HG03520 (cell line): Measurements from ENCODE around the gene TMIE.

Experiments used
- ATAC-seq: cut with Tn5 transposase; IDR thresholded peaks from one replicate; pipeline ENCODE4 v1.9.1; 2021; ENCODE audit warnings: mild to moderate bottlenecking, moderate library complexity; ENCODE audit not compliant: unreplicated experiment

Gene TMIE

DNA sequence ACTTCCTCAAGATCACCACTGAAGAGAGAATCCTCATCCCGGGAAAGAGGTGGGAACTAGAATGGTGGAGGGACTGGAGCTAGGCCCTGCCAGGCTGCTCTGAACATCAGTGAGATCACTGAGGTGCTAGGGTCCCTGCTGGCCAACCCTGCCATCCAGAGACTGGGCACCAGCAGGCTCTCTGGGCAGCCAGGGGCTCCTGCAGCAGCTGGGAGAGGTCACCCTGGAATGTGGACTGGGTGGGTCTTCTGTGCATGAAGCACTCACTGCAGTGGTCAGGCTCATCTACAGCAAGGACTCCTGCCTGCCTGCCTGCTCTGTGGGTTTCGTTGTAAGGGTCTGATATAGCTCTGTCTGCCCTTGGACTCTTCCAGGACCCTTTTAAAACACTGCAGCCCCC, 32.6 kb upstream of the TMIE start:
- ATAC-seq, result no peak

DNA sequence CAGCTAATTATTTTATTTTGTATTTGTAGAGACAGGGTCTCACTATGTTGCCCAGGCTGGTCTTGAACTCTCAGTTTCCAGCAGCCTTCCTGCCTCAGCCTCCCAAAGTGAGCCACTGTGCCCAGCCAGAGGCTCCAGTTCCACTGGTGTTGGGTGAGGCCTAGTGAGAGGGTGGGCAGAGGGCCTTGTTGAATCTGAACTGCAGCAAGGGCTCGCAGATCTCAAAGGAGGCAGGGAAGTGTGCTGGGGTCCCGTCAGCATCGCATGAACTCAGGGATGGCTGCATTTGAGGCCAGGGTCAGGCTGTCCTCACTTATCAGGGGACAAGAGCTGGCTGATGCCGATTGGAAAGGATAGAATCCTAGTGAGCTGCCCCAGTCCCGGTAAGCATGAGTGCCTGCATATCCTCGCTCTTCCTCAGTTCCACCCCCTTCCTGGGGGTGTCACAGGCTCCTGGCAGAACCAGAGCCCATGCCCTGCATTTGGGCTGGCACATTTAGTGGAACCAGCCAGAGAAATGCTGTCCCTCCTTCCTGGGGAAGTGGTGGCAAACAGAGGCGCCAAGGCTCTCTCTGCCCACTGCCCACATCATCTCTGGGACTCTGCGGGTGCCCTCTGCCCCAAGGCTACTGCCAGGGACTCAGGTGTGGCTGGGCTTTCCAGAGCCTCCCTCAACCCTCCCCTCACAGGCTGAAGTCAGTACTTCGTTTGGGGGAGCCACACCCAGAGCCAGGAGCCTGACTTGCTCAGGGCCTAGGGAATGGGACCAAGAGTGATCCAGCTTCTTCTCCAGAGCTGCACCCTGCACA, 31.8 kb upstream of the TMIE start:
- no peak for ATAC-seq

DNA sequence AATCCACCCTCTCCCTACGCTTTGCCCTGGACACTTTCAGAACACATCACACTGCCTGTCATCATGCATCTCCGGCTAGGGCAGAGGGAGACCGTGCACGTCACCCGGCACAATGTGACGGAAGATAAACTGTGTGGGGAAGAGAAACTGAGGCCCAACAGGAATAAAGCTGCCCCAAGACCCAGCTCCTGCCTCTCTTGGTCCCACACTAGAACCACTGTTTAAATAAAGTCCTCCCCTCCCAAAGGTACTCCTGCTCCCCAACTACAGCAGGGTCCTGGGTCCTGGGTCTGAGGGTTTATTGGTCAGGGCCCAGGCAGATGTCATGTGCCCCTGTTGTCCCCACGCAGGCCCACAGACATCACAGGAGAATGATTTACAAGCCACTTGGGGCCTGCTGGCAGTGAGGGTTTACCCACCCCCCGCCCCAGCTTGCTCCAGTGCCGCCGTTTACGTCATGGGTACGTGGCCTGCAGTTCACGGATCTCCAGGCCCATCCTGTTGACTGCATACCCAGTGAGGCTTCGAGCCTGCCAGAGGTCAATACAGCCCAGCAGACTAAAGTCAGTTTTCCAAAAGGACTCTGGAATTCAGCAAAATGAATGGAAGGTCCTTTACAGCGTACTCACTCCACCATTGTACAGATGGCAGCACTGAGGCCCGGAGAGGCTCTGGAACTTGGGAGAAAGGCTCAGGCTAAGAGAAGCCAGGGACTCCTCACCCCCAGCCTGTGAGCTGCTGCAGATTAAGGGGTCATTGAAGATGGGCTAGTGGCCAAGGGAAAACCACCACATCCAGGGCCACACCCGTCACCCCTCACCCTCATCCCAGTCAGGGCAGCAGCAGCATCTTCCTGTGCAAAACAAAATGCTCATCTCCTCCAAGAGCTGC, 30.9 kb upstream of the TMIE start:
- ATAC-seq, result no peak

DNA sequence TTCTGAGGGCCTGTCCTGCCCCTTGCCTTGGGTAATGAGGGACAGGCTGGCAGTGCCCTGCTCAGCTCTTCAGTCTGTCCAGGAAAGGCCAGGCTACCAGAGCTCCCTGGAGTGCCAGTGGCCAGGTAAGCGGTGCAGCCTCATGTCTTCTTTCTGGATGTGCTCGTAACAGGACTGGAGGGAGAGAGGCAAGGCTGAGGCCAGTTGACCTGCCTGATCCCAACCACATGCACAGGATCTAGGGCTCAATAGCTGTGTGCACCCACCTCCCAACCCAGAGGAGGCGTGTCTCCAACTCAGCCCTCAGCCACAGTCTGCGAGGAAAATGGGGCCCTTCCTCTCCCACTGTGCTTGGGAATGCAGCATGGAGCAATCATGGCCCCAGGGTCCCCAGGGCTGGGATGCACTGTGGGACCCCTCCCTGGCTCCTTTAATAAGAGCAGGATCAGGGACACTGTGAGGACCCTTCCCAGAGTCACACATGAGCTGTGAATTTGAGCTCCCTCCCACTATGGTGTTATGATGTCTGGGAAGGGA, 30.2 kb upstream of the TMIE start:
- ATAC-seq, result no peak

DNA sequence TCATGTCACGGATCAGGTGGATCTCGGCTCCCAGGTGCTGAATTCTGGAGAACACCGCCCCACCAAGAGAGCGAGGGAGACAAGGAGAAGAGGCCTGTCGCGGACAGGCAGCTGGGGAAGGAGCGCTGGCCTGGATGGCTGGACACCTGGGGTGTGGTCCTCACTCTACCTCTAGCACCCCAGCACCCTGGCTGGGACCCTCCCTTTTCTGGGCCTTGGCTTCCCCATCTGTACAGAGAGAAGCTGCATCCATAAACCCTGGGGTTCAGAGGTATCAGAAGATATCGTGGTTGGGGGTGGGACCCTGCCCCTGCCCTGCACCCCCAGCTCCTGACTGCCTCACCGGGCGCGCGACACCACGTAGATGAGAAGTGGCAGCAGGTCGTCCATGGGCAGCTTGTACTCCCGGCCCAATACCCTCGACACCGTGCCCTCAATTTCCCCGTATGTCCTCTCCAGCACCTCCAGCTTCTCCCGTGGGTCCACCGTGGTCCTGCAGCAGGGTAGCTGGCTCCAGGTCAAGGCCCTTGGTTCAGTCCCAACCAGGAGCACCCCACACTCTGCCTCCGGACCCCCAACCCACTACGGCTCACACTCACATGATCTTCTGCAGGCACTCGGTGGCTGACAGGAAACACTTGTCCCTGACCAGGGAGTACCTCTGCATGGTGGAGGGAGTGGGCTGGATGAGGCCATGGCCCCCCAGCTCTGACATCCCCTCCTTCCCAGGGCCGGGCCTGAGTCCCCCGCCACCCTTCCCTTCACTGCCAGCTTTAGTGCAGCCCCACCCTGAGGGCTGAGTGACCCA, 29.4 kb upstream of the TMIE start:
- ATAC-seq, result no peak

DNA sequence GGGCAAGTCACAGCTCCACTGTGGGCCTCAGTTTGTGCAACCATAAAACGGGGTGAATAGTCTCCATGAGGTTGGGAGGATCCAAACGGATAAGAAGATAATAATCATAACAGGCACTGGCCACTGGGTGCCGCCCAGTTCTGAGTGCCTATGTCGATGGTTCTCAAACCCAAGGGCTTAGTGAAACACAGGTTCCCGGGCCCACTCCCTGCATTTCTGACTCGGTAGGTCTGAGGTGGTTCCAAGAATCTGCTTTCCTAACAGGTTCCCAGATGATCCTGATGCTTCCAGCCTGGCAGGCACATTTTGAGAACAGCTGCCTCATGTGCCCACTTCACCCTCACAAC, 28.9 kb upstream of the TMIE start:
- no peak for ATAC-seq

DNA sequence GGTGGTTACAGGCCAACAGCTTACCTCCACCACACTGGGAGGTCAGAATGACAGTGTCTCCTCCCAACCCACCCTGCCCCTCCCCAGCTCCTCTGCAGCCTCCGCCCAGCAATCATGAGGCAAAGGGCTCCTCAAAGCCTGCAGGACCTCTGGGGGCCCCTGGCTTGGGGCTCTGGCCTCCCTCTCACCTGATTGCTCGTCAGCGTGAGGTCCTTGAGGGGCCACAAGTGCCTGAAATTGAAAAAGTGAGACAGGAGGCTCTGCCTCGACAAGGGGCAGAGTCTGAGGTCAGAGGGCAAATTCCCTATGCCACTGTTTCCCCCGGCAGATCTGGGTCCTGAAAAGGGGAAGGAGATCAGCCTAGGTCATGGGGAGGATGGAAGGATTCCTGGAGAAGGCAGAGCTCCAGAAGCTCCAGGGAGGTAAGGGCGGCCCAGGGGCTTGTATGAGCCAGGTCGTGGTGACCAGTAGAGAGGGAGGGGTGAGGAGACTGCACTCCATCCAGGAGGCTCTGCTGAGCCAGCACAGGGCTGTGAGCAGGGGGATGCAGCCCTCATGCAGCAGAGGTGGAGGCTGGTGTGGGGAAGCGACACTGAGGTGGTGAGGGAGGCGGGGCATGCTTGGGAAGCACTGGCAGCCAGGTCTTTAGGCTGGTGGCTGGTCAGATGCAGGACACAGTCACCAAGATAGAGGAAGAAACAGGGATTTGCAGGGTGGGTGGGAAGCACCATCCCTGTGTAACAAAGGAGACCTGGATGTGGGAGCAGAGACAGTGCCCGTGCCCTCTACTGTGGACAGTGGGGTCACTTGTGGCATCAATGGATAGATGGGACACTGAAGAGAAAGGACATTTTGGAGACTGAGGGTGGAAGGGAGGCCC, 27.8 kb upstream of the TMIE start:
- ATAC-seq, result no peak

DNA sequence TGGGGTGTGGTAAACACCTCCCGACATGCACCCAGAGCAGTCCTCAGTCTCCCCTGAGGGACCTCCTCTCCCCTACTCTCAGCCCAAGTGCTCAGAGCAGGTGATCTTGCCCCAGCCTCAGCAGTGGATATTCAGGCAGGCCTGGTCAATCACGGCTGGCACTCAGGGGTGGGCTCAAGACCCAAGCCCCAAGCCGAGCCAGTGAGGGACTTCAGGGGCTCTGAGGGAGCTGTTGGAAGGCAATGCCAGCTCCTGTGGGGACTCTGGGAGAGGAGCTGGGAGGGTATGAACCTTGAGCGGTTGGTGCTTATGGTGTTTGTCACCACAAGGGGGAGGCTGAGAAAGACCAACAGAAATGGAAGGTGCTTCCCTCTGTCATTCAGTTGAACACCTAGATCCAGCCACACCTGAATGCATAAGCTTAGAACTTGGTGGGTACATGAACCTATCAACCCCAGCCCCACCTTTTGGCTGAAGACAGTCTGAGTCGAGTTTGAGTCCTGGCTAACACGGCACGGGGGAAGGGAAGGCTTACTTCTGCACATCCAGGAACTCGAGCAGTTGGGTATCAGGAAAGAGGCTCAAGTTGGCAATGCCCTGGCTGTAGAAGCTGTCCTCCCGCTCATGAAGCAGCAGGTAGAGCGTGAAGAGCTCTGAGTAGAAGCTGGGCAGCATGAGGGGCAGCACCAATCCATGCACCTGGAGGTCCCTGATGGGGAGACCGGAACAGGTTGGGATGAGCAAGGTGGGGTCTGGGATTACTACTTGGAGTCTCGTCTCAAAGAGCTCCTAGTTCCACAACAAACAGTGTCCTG, 27.0 kb upstream of the TMIE start:
- ATAC-seq, result no peak

DNA sequence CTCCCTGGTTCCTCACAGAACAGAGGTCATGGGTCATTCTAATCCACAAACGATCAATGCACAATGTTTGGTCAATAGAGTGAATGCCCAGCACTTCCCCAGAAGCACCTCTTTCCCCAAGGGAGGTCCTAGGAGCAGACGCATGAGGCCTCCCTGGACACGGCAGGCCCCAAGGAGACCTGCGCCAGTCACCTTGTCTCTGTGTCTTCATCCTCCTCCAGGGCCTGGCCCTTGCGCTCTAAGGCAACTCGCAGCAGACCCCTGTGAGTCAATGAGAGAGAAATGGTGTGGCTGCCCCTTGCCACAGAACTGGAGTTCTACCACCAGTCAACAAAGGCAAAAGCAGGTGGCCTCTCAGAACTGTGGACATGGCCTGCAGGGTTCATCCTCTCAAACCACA, 25.8 kb upstream of the TMIE start:
- no peak for ATAC-seq

DNA sequence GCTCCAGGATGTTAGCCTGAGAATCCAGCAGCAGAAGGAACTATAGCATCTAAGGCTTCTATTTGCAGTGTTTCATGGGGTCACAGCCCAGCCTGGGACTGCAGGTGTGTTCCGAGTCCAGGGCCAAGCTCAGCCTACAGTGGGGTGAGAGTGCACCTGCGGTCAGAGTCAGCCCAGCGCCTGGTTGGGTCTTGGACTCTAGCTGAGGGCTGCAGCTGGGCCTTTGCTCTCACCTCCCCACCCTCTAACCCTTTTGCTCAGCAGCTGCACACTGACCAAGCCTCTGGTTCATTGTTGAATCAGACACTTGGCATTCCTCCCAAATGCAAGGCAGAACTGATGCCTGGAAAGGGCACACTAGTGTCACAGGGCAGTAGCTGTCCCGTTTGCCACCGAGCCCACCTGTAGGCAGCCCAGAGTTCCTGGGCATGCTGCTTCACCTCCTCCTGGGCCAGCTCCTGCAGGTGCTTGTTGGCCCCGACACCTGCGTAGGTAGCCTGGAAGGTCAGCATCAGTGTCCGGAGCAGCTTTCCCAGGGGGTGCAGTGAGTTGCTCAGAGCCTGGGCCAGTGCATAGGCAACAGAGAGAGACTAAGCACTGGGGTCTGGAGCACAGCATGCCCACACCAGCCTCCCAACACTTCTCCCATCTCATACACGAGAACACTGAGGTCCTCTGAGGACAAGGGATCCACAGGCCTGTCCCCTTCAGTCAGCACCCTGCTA, 25.2 kb upstream of the TMIE start:
- no peak for ATAC-seq

DNA sequence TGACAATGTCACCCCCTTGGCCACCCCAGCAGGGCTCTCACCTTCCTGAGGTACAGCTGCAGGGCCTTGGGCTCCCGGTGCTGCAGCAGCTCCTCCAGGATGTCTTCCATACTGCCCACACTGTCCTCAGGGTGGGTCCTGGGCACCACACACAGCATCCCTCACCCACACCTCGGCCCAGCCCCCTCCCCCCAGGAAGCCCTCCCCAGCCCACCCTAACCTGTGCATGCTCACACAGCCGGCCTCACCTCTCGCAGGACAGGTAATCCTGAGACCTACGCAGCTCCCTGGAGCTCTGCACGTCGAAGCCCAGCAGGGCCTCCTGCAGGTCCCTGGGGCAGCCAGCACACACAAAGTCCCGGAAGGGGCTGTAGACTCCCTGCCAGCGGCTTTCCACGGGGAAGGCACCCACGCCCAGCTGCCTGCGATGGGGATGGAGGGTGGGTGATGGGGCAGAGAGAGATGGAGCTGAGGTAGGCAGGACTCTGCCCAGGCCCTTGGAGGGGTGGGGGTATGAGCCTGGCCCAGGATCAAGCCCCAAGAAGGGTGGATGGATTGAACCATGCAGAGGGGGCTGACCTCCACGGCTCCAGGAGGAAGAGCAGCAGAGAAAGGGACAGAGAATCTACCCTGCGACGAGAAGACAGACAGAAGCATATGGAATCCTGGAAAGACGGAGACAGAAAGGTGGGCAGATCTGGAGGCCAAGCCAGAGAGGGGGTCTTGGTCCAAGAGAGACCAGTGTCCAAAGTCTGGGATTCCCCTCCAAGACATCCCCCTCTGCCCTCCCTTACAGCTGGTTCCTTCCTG, 24.4 kb upstream of the TMIE start:
- ATAC-seq, result no peak

DNA sequence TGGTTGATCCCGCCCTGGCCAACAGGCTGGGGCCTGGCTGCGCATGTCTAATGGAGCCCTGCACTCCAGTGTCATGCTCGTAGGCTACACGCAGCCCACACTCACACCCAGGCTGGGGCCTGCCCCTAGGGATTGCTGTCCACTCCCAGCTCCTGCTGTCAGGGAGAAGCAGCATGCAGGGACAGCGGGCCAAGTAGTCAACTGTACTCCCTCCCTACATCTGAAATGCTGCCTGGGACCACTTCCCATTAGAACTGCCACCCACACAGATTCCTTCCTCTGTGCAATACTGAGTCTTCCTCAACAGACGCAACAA, 23.8 kb upstream of the TMIE start:
- no peak for ATAC-seq

DNA sequence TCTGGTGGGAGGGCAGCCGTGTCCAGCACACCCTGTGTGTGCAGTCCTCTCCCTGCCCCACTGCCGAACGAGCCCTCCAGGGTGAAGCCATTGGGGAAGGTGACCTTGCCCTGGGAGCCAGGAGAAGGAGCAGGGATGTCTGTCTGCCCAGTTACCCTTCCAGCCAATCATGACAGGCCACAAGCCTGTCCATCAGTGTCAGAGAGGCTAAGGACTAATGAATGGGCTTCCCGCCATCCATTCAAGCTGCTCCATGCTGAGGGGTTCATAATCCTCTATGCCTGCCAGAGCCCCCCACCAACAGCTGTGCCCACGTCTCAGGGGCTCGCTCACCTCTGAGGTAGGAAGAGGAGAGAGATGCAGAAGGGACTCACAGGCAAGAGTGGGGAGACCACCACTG, 22.9 kb upstream of the TMIE start:
- ATAC-seq, result no peak

DNA sequence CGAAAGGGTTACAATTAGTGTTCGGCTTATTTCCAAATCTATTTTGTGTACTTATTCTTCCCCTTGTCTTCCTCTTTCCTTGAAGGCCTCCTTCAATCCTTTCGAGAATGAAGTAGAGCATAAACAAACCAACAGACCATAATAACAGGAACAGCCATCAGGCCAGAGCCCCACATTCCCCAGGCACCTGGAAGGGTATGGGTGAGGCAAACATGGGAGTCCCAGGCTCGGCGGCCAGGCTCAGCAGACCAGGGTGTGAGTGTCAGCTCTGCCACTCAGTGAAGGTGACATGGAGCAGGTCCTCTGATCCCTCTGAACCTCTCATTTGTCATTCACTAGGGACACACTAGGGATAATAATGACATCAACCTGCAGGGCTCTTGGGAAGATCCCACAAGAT, 21.5 kb upstream of the TMIE start:
- ATAC-seq, result no peak

DNA sequence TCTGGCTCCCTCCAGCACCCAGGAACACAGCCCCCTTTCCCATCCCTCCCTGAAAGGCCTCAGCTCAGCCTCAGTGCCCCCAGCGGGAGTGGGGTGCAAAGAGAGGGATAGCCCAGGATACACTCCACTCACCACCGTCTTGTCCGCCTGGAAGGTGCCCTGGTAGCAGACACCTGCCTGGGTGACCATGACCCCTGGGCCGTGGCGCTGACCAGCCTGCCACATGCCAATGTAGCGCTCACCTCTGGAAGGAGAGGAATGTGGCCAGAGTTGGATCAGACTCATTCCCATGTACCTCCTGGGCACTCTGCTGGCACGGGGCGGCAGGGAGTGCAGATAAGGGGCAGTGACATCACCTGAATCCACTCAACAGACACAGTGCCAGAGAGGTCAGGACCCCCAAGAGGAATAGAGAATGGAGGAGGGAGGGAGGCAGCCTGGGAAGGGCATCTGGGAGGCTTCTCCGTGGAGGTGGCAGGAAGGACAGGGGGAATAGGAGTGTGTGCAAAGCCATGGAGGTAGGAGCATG, 20.8 kb upstream of the TMIE start:
- ATAC-seq, result no peak

DNA sequence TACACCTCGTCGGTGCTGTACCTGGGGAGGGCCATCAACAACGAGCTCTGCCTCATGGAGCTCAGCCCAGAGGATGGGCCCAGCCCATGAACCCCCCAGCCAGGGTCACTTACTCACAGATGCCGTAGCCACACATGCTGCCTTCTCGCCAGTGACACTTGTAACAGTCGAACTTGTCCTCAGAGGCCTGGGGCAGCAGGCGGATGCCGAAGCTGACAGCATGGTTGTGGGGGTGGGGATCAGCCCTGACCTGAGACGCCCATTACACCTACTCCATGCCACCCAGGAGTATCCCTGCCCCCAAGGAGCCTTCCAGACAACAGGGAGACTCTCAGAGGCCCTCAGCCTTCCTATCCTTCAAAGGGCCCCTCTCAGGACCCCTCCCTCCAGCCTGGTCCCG, 19.8 kb upstream of the TMIE start:
- ATAC-seq, result no peak

DNA sequence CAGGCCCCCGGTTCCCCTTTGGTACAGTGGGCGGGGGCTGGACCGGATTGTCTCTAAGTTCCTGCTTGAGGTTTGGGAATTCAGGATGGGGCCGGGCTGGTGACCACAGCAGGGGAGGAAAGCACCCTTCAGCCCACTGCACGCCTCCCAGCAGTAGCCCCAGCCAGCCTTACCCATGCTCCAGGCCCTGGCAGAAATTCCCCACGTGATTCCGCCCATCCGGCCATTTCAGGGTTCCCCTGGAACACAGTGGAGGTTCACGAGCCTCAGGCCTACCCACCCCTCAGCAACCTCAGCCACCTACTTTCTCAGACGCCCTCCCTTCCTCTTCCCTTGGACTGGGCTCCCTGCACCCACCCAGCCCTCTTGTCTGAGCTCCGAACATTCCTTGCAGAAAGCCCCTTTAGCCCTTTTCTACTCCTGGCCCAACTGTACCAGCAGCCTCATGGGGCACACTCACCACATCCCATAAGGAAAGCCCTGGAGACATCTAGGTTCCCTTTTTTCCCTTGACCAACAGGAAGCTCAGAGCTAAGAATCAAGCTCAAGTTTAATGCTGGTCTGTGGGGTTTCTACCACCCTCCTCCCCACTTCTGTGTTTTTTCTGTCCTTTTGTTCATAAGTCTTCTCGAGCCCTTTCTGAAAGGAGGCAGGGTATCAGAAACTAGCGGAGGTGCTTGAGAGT, 19.2 kb upstream of the TMIE start:
- no peak for ATAC-seq
